ENCODE data around the gene CALY.

DNA sequence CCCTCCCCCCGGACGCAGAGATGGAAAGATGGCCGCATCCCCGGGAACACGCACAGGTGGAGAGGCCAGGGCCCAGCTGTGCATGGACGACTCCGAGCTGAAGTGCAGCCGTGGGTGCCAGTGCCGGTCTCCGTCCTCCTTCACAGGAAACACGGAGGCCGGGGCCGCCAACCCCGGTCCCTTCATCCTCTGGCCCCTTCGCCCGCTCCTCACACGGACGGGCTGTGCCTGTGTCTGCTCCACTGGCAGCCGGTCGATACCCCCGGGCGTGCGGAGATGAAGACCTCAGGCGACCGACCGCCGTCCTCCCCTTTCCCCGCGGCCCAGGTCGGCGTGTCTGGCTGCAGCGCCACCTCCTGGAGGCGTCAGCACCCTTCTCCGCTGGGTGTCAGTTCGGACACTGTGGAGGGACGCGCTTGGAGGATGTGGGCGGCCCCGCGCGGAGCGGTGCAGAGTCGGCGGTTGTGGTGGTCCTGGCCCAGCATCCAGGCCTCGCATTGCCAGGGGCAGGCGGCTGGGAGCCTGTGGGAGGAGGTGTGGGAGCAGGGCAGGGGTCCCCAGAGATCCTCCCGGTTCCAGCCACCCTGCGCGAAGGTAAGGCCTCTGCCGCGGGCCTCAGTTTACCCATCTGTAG lies 18.1 kb downstream of the CALY start:
- no peak for TF ChIP-seq SP1 (IDR thresholded peaks at IDR 0.05; ENCODE audit: low read depth)
- TF ChIP-seq, protein P1, sequence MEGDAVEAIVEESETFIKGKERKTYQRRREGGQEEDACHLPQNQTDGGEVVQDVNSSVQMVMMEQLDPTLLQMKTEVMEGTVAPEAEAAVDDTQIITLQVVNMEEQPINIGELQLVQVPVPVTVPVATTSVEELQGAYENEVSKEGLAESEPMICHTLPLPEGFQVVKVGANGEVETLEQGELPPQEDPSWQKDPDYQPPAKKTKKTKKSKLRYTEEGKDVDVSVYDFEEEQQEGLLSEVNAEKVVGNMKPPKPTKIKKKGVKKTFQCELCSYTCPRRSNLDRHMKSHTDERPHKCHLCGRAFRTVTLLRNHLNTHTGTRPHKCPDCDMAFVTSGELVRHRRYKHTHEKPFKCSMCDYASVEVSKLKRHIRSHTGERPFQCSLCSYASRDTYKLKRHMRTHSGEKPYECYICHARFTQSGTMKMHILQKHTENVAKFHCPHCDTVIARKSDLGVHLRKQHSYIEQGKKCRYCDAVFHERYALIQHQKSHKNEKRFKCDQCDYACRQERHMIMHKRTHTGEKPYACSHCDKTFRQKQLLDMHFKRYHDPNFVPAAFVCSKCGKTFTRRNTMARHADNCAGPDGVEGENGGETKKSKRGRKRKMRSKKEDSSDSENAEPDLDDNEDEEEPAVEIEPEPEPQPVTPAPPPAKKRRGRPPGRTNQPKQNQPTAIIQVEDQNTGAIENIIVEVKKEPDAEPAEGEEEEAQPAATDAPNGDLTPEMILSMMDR (IDR thresholded peaks at IDR 0.05 in 2 of 3, conservative IDR thresholded peaks at IDR 0.05 in 1 of 3; ENCODE audit: borderline replicate concordance in 1 of 3, insufficient read depth in 1 of 3, low read depth in 2 of 3, low read length in 2 of 3), result peak; percentile 55 to 61 (median 61)
- no peak for TF ChIP-seq EZH2 (IDR thresholded peaks at IDR 0.05)
- peak; percentile 59 for TF ChIP-seq RAD21 (IDR thresholded peaks at IDR 0.05; ENCODE audit: low read depth)
- no peak; the same call in 1 of the 2 replicates for TF ChIP-seq EGR1 (IDR thresholded peaks at IDR 0.05; ENCODE audit: low read depth)
- no peak for TF ChIP-seq JUND (IDR thresholded peaks at IDR 0.05)
- peak; percentile 36; the same call in 1 of the 2 replicates for TF ChIP-seq POLR2AphosphoS5 (IDR thresholded peaks at IDR 0.05; ENCODE audit: low read depth, low read length)
- TF ChIP-seq ZNF274 (IDR thresholded peaks at IDR 0.05; ENCODE audit: low read depth, low read length), result no peak
- TF ChIP-seq, protein P2, sequence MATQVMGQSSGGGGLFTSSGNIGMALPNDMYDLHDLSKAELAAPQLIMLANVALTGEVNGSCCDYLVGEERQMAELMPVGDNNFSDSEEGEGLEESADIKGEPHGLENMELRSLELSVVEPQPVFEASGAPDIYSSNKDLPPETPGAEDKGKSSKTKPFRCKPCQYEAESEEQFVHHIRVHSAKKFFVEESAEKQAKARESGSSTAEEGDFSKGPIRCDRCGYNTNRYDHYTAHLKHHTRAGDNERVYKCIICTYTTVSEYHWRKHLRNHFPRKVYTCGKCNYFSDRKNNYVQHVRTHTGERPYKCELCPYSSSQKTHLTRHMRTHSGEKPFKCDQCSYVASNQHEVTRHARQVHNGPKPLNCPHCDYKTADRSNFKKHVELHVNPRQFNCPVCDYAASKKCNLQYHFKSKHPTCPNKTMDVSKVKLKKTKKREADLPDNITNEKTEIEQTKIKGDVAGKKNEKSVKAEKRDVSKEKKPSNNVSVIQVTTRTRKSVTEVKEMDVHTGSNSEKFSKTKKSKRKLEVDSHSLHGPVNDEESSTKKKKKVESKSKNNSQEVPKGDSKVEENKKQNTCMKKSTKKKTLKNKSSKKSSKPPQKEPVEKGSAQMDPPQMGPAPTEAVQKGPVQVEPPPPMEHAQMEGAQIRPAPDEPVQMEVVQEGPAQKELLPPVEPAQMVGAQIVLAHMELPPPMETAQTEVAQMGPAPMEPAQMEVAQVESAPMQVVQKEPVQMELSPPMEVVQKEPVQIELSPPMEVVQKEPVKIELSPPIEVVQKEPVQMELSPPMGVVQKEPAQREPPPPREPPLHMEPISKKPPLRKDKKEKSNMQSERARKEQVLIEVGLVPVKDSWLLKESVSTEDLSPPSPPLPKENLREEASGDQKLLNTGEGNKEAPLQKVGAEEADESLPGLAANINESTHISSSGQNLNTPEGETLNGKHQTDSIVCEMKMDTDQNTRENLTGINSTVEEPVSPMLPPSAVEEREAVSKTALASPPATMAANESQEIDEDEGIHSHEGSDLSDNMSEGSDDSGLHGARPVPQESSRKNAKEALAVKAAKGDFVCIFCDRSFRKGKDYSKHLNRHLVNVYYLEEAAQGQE (IDR thresholded peaks at IDR 0.05; ENCODE audit: low read depth), result no peak
- no peak for TF ChIP-seq POLR2A (IDR thresholded peaks at IDR 0.05; ENCODE audit: borderline replicate concordance, extremely low read depth, insufficient read depth, insufficient read length)
- TF ChIP-seq, protein P3, sequence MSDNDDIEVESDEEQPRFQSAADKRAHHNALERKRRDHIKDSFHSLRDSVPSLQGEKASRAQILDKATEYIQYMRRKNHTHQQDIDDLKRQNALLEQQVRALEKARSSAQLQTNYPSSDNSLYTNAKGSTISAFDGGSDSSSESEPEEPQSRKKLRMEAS (IDR thresholded peaks at IDR 0.05), result no peak
- no peak for TF ChIP-seq ELF1 (IDR thresholded peaks at IDR 0.05; ENCODE audit: borderline replicate concordance, low read depth)

Measured in HCT116 (cell line).